GM18505 (cell line): ENCODE data around the gene OR13J1.
"Not testable (repeated sequence)": the region's sequence is repeated elsewhere in the genome, so short reads cannot be mapped to it uniquely, and the experiment has no call there.

Experiments
- ATAC-seq: cut with Tn5 transposase; IDR thresholded peaks from one replicate; pipeline ENCODE4 v1.9.1; 2021; ENCODE audit not compliant: unreplicated experiment
- POLR2A ChIP-seq: IDR thresholded peaks from 4 replicates; pipeline ENCODE4 v1.6.1; 2011; ENCODE audit warnings: borderline replicate concordance; ENCODE audit not compliant: insufficient read depth, insufficient read length; ENCODE audit errors: extremely low read depth

The OR13J1 gene

DNA sequence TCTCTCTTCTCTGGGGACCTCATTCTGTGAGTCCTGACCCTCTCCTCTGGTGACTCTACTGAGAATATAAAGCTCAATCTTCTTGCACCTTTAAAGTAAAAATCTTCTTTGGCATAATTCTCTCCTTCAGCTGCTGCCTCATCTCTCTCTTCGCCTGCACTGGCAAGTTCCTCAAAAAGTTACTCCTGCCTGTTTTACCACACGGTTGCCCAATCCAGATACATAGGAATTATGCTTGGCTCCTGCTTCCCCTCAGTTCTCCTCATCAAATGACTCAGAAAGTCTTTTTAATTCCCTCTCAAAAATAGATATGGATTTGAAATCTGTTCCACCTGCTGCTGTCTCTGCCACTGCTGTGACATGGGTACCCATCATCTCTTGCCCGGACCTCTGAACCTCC is 21.4 kb upstream of the OR13J1 start:
- ATAC-seq: no peak
- TF ChIP-seq POLR2A: no peak

- ATAC-seq: not testable (repeated sequence)
Observed at GRCh38 chr9:35884908-35885307, 14.7 kb upstream of the OR13J1 start.

GRCh38 chr9:35882996-35883395 is 12.8 kb upstream of the OR13J1 start:
- no peak for TF ChIP-seq POLR2A
- ATAC-seq: no peak

DNA sequence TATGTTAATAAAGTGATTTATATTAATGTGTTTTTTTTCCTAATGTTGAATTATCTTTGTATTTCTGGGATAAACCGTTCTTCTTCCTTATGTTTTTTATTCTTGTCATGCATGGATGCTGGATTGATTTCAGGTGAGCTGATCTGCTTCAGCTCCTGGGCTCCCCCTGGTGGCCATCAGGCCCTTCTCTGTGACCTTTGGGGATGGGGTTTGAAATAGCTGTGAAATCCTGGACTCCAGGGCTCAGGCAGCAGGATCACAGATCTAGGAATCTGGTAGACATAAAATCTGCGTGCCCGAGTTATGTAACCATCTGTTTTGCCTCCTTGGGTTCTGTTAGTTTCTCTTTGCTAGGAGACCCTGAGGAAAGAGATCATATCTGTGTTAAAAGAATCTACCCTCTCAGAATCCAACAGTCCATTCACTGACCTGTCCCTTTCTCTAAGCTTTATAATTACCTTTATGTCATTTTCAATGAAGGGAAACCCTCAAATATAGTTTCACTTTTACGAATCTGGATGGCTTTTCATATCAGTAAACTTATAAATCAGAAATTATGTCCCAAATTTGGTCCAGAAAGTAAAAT is 12.2 kb upstream of the OR13J1 start:
- no peak for ATAC-seq
- no peak for TF ChIP-seq POLR2A

DNA sequence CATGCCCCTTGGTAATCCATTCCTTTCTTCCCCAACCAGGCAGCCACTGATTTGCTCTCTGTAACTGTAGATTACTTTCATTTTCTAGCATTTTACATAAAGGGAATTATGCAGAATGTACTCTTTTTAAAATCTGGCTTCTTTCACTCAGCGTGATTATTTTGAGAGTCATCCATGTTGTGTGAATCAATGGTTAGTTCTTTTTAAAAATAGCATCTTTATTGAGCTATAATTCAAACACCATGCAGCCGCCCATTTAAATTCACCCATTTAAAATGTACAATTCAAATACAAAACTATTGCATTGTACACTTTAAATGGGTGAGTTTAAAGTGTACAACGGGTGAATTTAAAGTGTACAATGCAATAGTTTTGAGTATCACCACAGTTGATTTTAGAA is 2.3 kb upstream of the OR13J1 start:
- no peak for ATAC-seq
- TF ChIP-seq POLR2A: no peak

GRCh38 chr9:35871545-35871944 is 1.3 kb upstream of the OR13J1 start:
- TF ChIP-seq POLR2A: no peak
- no peak for ATAC-seq

DNA sequence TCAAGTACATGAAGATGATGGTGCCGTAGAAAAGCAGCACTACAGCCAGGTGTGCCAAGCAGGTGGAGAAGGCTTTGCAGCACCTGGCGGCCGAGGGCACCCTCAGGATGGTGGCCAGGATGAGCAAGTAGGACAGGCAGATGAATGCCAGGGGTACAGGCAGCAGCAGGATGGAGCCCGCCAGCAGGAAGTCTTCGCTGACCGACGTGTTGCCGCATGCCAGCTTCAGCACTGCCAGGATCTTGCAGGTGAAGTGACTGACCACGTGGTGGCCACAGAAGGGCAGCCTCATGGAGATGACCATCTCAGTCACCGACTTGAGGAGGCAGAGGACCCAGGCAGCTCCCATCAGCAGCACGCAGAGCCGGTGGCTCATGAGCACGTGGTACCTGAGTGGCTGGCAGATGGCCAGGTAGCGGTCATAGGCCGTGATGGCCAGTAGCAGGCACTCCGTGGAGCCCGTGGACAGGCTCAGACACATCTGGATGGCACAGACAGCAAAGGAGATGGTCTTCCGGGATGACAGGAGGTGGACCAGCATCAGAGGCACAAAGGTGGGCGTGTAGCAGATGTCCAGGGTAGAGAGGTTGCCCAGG is 482 bp downstream of the OR13J1 start:
- no peak for TF ChIP-seq POLR2A
- ATAC-seq: no peak

DNA sequence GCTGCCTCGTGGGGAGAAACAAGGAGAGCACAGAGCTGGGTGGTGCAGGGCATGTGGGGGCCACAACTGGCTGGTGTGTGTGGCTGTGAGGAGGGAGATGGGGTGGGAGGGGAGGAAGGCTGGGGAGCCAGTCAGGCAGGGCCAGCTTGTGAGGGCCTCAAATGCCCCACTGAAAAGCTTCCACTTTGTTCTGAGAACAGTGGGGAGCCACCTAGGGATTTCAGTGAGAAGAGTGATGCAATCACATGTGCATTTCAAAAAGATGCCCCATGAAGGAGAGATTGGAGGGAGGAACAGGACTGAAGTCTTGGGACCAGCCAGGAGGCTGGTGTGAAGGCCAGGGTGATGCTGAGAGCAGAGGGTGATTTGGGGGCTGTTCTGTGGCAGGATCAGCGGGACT is 1.3 kb downstream of the OR13J1 start:
- no peak for TF ChIP-seq POLR2A
- no peak for ATAC-seq

GRCh38 chr9:35867538-35867937 is 2.7 kb downstream of the OR13J1 start:
- ATAC-seq: no peak
- TF ChIP-seq POLR2A: no peak

- ATAC-seq: no peak
- no peak for TF ChIP-seq POLR2A
Observed at GRCh38 chr9:35864695-35865255, 5.4 kb downstream of the OR13J1 start.

- no peak for TF ChIP-seq POLR2A
Observed at GRCh38 chr9:35863583-35863982, 6.6 kb downstream of the OR13J1 start.

GRCh38 chr9:35862328-35862727 is 7.9 kb downstream of the OR13J1 start:
- ATAC-seq: no peak
- no peak for TF ChIP-seq POLR2A

More at GRCh38 chr9:35863583-35863982, 6.6 kb downstream of the OR13J1 start:
- no peak for ATAC-seq

GRCh38 chr9:35861161-35861897 is 8.9 kb downstream of the OR13J1 start:
- no peak for TF ChIP-seq POLR2A
- ATAC-seq: no peak

- TF ChIP-seq POLR2A: no peak
- ATAC-seq: no peak
Observed at GRCh38 chr9:35859990-35860339, 10.2 kb downstream of the OR13J1 start.
